ENCODE data around the gene MAPK8IP3. TPM values are rescaled to one million over a fixed set of nuclear protein-coding genes. Genes with fewer than 3 reads are reported as not detected.

Gene MAPK8IP3
- total RNA-seq, 1 donor from 2014 or later, result 44.9 TPM

DNA sequence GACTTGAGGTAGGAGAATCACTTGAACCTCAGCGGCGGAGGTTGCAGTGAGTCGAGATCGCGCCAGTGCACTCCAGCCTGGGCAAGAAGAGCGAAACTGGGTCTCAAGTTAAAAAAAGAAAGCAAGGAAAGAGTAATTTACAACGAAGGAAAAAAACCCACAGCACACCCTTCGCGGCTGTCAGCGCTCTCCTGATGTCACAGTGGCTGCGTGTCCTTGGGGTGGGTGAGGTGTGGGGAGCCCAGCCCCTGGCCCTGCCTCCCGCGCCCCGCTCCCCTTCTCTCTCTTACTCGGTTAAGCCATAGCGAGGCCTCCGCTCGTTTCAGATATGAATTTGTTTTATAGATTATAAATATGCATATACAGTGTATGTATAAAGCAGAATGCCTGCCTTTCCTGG, 28.7 kb upstream of the MAPK8IP3 start:
- Histone ChIP-seq H3K4me3 (peak overlapping the region; percentile 67 to 72), H3K4me1 (peaks cover 10% of the 10 kb centered on the region), H3K27ac (peak overlapping the region; percentile 67), H3K9me3 (no peaks in the 10 kb centered on the region), H3K36me3 (peaks cover 0 to 21% of the 10 kb centered on the region in 2 donors), H3K27me3 (no peaks in the 10 kb centered on the region)
- intact Hi-C loops (cut with DNase I), result no loop called here
- DNase-seq (ENCODE audit: extremely low spot score in 2 of 2), result no peak
- TF ChIP-seq POLR2AphosphoS5 (IDR thresholded peaks at IDR 0.05; ENCODE audit: insufficient read depth in 1 of 2, low read depth in 1 of 2) (no peak), POLR2A (IDR thresholded peaks at IDR 0.05) (no peak)
- TF ChIP-seq, protein P1, sequence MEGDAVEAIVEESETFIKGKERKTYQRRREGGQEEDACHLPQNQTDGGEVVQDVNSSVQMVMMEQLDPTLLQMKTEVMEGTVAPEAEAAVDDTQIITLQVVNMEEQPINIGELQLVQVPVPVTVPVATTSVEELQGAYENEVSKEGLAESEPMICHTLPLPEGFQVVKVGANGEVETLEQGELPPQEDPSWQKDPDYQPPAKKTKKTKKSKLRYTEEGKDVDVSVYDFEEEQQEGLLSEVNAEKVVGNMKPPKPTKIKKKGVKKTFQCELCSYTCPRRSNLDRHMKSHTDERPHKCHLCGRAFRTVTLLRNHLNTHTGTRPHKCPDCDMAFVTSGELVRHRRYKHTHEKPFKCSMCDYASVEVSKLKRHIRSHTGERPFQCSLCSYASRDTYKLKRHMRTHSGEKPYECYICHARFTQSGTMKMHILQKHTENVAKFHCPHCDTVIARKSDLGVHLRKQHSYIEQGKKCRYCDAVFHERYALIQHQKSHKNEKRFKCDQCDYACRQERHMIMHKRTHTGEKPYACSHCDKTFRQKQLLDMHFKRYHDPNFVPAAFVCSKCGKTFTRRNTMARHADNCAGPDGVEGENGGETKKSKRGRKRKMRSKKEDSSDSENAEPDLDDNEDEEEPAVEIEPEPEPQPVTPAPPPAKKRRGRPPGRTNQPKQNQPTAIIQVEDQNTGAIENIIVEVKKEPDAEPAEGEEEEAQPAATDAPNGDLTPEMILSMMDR (IDR thresholded peaks at IDR 0.05), result no peak

DNA sequence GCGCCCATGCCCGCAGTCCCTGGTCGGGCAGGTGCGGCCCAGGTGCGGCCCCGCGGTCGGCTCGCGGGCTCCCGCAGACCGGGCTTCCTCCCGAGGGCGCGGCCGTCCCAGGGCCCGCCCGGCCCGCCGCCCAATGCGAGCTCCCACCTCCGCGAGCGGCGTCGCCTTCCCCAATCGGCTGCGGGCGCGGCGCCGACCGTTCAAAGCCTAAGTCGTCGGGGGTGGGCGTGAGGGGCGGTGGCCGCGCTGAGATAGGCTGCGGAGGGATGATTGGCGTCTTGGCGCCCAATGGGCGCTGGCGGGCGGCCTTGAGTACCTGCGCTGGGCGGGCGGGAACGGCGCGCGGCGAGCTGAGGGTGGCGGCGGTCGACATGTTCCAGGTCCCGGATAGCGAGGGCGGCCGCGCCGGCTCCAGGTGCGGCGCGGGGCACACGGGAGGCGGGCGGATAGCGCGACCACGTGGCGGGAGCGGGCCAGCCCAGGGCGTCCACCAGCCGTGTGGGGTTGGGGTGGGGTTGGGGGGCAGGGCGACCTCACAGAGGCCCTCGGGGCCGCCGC, 28.0 kb upstream of the MAPK8IP3 start, which contains the start of gene JPT2:
TSS of gene JPT2 (plus strand) at position 338 of the 558 bp plus-strand sequence. CDS start at position 372, 34 bp downstream.
- H3K4me3 ChIP-seq, result peak within 1 kb of the TSS; percentile 67 to 72
- H3K4me1 ChIP-seq, result peaks cover 10% of the 10 kb centered on the region
- intact Hi-C loops (cut with DNase I), result no loop called here
- no peaks in the 10 kb centered on the region for H3K9me3 ChIP-seq
- TF ChIP-seq, protein P1 (IDR thresholded peaks at IDR 0.05), result no peak
- peak in 1 of 2 donors; percentile 23 for TF ChIP-seq POLR2A (IDR thresholded peaks at IDR 0.05)
- TF ChIP-seq POLR2AphosphoS5 (IDR thresholded peaks at IDR 0.05; ENCODE audit: insufficient read depth in 1 of 2, low read depth in 1 of 2), result peak in 1 of 2 donors; percentile 47
- peak within 1 kb of the TSS; percentile 67 for H3K27ac ChIP-seq
- H3K36me3 ChIP-seq, result peaks cover 0 to 15% of the 10 kb centered on the region in 2 donors
- H3K27me3 ChIP-seq, result no peaks in the 10 kb centered on the region
- peak in 1 of 2 donors; percentile 91 for DNase-seq (ENCODE audit: extremely low spot score in 2 of 2)

DNA sequence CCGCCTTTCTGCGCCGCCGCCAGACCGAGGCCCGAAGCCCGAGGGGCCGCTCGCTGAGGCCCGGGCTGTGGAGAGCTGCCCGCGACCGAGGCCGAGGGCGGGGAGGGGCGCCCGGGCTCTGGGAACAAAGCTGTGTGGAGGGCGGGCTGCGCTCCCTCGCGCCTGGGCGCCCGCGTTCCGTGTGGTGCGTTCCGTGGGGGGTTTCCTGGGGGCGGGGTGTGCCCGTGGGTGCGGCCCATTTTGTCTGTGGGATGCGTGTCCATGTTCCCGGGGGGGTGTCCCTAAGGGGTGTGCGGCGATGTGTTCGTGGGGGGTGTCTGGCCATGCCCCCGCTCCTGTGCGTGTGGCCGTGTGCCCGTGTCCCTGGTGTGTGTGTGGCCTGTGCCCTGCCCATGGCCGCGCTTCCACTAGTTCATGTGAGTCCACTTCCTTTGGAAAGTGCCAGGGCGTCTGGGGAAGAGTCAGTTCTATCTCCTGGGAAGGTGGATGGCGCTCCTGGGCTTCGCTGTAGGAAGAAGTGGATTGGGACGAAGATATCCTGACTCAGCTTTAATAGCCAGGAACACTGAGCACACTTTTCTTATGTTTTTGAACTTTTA, 27.4 kb upstream of the MAPK8IP3 start:
- Histone ChIP-seq H3K27ac (peak overlapping the region; percentile 67), H3K4me3 (peak overlapping the region; percentile 67 to 72), H3K27me3 (no peaks in the 10 kb centered on the region), H3K36me3 (peaks cover 0 to 15% of the 10 kb centered on the region in 2 donors), H3K9me3 (no peaks in the 10 kb centered on the region), H3K4me1 (peaks cover 10% of the 10 kb centered on the region)
- DNase-seq (ENCODE audit: extremely low spot score in 2 of 2), result no peak
- intact Hi-C loops (cut with DNase I), result no loop called here
- TF ChIP-seq, protein P1 (IDR thresholded peaks at IDR 0.05), result no peak
- TF ChIP-seq POLR2AphosphoS5 (IDR thresholded peaks at IDR 0.05; ENCODE audit: insufficient read depth in 1 of 2, low read depth in 1 of 2) (no peak), POLR2A (IDR thresholded peaks at IDR 0.05) (no peak)

DNA sequence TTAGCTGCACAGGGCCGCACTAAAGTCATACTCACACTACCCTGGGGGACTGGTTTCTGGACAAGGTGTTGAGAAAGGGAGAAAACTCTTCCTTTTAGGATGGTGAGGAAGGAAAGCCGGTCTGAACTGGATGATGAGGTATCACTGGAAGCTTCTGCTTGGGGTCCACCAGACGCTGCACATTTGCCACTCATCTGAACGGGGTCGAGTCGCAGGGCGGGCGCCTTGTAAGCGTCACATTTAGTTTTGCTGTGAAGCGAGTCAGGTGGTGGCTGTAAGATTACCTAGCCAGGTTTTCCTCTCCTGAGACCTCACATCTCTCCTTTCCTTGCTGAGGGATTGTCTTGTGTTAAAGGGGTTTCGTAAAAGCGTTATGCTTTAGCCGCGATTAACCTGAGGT, 25.6 kb upstream of the MAPK8IP3 start:
- Histone ChIP-seq H3K36me3 (peaks cover 0 to 1% of the 10 kb centered on the region in 2 donors), H3K27ac (no peak overlapping the region), H3K4me3 (no peak overlapping the region), H3K4me1 (peaks cover 10% of the 10 kb centered on the region), H3K9me3 (no peaks in the 10 kb centered on the region), H3K27me3 (no peaks in the 10 kb centered on the region)
- intact Hi-C loops (cut with DNase I), result no loop called here
- DNase-seq (ENCODE audit: extremely low spot score in 2 of 2), result no peak
- TF ChIP-seq POLR2A (IDR thresholded peaks at IDR 0.05) (no peak), POLR2AphosphoS5 (IDR thresholded peaks at IDR 0.05; ENCODE audit: insufficient read depth in 1 of 2, low read depth in 1 of 2) (no peak)
- TF ChIP-seq, protein P1 (IDR thresholded peaks at IDR 0.05), result no peak

DNA sequence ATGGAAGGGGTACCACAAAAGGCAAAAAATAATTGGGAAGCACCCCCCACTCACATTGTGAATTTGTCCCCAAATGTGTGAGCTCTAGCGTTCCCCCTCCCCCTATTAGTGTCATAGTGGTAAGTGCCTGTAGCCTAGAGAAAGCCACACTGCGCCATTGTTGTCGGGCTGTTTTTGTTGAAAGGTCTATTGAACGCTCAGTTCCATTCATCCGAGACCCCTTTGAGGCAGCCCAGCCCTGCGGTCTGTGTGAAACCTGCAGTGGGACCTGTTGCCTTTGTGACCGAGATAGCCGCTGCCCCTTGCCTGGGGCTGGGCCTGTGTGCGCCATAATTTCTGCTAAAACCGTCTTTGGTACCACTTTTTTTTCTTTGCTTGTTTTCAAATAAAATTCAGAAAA, 25.0 kb upstream of the MAPK8IP3 start:
- DNase-seq (ENCODE audit: extremely low spot score in 2 of 2), result no peak
- intact Hi-C loops (cut with DNase I), result no loop called here
- no peak overlapping the region for H3K27ac ChIP-seq
- H3K4me1 ChIP-seq, result peaks cover 10% of the 10 kb centered on the region
- H3K9me3 ChIP-seq, result no peaks in the 10 kb centered on the region
- no peak for TF ChIP-seq POLR2A (IDR thresholded peaks at IDR 0.05)
- no peak for TF ChIP-seq POLR2AphosphoS5 (IDR thresholded peaks at IDR 0.05; ENCODE audit: insufficient read depth in 1 of 2, low read depth in 1 of 2)
- TF ChIP-seq, protein P1 (IDR thresholded peaks at IDR 0.05), result no peak
- peaks cover 0 to 2% of the 10 kb centered on the region in 2 donors for H3K36me3 ChIP-seq
- H3K27me3 ChIP-seq, result no peaks in the 10 kb centered on the region
- H3K4me3 ChIP-seq, result no peak overlapping the region
